SU-DHL-6 (cell line): ENCODE measurements around the gene EPHB1.

Experiments used
- H2AFZ ChIP-seq: fragments of 200-600 bp; sonication (generic); 2 replicates; pipeline ENCODE4 v1.6.1; 2014; ENCODE audit warnings: low read depth, mild to moderate bottlenecking, moderate library complexity, mixed read lengths, antibody characterized with exemption, low read length; ENCODE audit not compliant: severe bottlenecking
- H3F3A ChIP-seq: fragments of 200-600 bp; shearing (Covaris generic); 2 replicates; pipeline ENCODE4 v1.6.0; 2016; ENCODE audit warnings: antibody characterized with exemption, mild to moderate bottlenecking; ENCODE audit not compliant: insufficient read depth
- H3K27ac ChIP-seq: fragments of 200-600 bp; sonication (generic); 2 replicates; pipeline ENCODE4 v1.5.1; 2016; ENCODE audit warnings: low read depth, mild to moderate bottlenecking, low read length, moderate library complexity, mixed read lengths
- H3K27me3 ChIP-seq: fragments of 200-600 bp; sonication (generic), shearing (Covaris generic); 2 replicates; pipeline ENCODE4 v1.6.0; 2014; ENCODE audit warnings: mild to moderate bottlenecking, low read length
- H3K36me3 ChIP-seq: fragments of 200-600 bp; sonication (generic); 2 replicates; pipeline ENCODE4 v1.6.1; 2014; ENCODE audit warnings: mild to moderate bottlenecking, low read length, mixed read lengths
- H3K4me2 ChIP-seq: fragments of 300-600, 200-600 bp; shearing (Covaris generic), sonication (generic); 2 replicates; pipeline ENCODE4 v1.6.0; 2014; ENCODE audit warnings: low read length, low read depth, mild to moderate bottlenecking; ENCODE audit not compliant: poor library complexity, severe bottlenecking
- H3K4me3 ChIP-seq: fragments of 200-600 bp; sonication (generic); 2 replicates; pipeline ENCODE4 v1.5.1; 2014; ENCODE audit warnings: antibody characterized with exemption, low read length, mild to moderate bottlenecking, mixed read lengths; ENCODE audit not compliant: insufficient read depth, poor library complexity, severe bottlenecking
- H3K79me2 ChIP-seq: fragments of 200-600 bp; sonication (generic); 2 replicates; pipeline ENCODE4 v1.6.1; 2014; ENCODE audit warnings: mild to moderate bottlenecking, low read length, moderate library complexity; ENCODE audit not compliant: insufficient read depth
- H3K9ac ChIP-seq: fragments of 200-600 bp; sonication (generic); 2 replicates; pipeline ENCODE4 v1.7.0; 2014; ENCODE audit warnings: mild to moderate bottlenecking, low read length
- H3K9me2 ChIP-seq: fragments of 200-600 bp; sonication (generic); replicated peaks from 2 replicates; pipeline ENCODE4 v1.6.1; 2014; ENCODE audit warnings: low read length; ENCODE audit not compliant: insufficient read depth
- H3K9me3 ChIP-seq: fragments of 200-600 bp; sonication (generic); 2 replicates; pipeline ENCODE4 v1.6.1; 2014; ENCODE audit warnings: low read length, mixed read lengths; ENCODE audit not compliant: insufficient read depth
- H4K20me1 ChIP-seq: fragments of 200-600 bp; sonication (generic); 2 replicates; pipeline ENCODE4 v1.6.1; 2014; ENCODE audit warnings: low read depth, mild to moderate bottlenecking, antibody characterized with exemption, low read length, moderate library complexity, mixed read lengths
- CTCF ChIP-seq: fragments of 200-600 bp; sonication (generic); IDR thresholded peaks from one replicate; pipeline ENCODE4 v1.5.1; 2017; ENCODE audit warnings: antibody characterized with exemption, mild to moderate bottlenecking, low read length, moderate library complexity; ENCODE audit not compliant: insufficient read depth, poor library complexity, severe bottlenecking
- EZH2phosphoT487 ChIP-seq: fragments of 200-600 bp; sonication (generic), shearing (Covaris generic); conservative IDR thresholded peaks from 2 replicates; pipeline ENCODE4 v1.6.1; 2018; ENCODE audit warnings: mild to moderate bottlenecking, antibody characterized with exemption, low read length, moderate library complexity, mixed read lengths

The EPHB1 gene

GRCh38 chr3:135097276-135097946 is 302.4 kb downstream of the EPHB1 start:
- Histone ChIP-seq H3K9me2 (no peaks in the 10 kb centered on the region), H2AFZ (no peak overlapping the region), H3K79me2 (no peaks in the 10 kb centered on the region), H3K4me3 (no peak overlapping the region), H3F3A (no peaks in the 10 kb centered on the region), H3K36me3 (no peaks in the 10 kb centered on the region), H3K9ac (no peak overlapping the region), H3K9me3 (no peaks in the 10 kb centered on the region), H3K27me3 (no peaks in the 10 kb centered on the region), H3K4me2 (no peak overlapping the region), H4K20me1 (no peaks in the 10 kb centered on the region), H3K27ac (no peak overlapping the region)
- TF ChIP-seq CTCF (no peak), EZH2phosphoT487 (no peak)

- Histone ChIP-seq H3K4me2 (no peak overlapping the region), H3K27me3 (no peaks in the 10 kb centered on the region), H3K36me3 (no peaks in the 10 kb centered on the region), H2AFZ (no peak overlapping the region), H3F3A (no peaks in the 10 kb centered on the region), H3K9me3 (no peaks in the 10 kb centered on the region), H3K79me2 (no peaks in the 10 kb centered on the region), H3K27ac (no peak overlapping the region), H3K9me2 (no peaks in the 10 kb centered on the region), H3K4me3 (no peak overlapping the region), H4K20me1 (no peaks in the 10 kb centered on the region), H3K9ac (no peak overlapping the region)
- TF ChIP-seq CTCF (no peak), EZH2phosphoT487 (no peak)
Measured at GRCh38 chr3:135099734-135100355, 304.8 kb downstream of the EPHB1 start.

- Histone ChIP-seq H3K9me3 (no peaks in the 10 kb centered on the region), H3K9ac (no peak overlapping the region), H3K27me3 (no peaks in the 10 kb centered on the region), H3K36me3 (no peaks in the 10 kb centered on the region), H4K20me1 (no peaks in the 10 kb centered on the region), H3K4me2 (no peak overlapping the region), H3F3A (no peaks in the 10 kb centered on the region), H2AFZ (no peak overlapping the region), H3K79me2 (no peaks in the 10 kb centered on the region), H3K9me2 (no peaks in the 10 kb centered on the region), H3K4me3 (no peak overlapping the region), H3K27ac (no peak overlapping the region)
- TF ChIP-seq CTCF (no peak), EZH2phosphoT487 (no peak)
Measured at GRCh38 chr3:135100366-135100765, 305.3 kb downstream of the EPHB1 start.
